Neuronal stem cell (in vitro differentiated cells): ENCODE measurements around the gene AZU1.
A peak's percentile ranks its signal among the peaks of the same experiment; 100 is the strongest.

Experiments used
- DNase-seq: peaks from one replicate; pipeline ENCODE4 v3.0.0-alpha.2; 2013; ENCODE audit warnings: low spot score
- H2AFZ ChIP-seq: one replicate; pipeline ENCODE4 v1.6.1; 2013; ENCODE audit warnings: mild to moderate bottlenecking, low read length, inconsistent platforms
- H2AK5ac ChIP-seq: 2 replicates; pipeline ENCODE4 v1.6.1; 2013; ENCODE audit warnings: low read depth, mild to moderate bottlenecking, inconsistent platforms, low read length, moderate library complexity, mixed read lengths
- H2BK120ac ChIP-seq: 2 replicates; pipeline ENCODE4 v1.6.1; 2013; ENCODE audit warnings: low read depth, mild to moderate bottlenecking, inconsistent platforms, low read length, moderate library complexity, mixed read lengths
- H2BK12ac ChIP-seq: one replicate; pipeline ENCODE4 v1.6.1; 2013; ENCODE audit warnings: low read length, inconsistent platforms
- H2BK15ac ChIP-seq: 2 replicates; pipeline ENCODE4 v1.6.1; 2013; ENCODE audit warnings: mild to moderate bottlenecking, low read length, inconsistent platforms, mixed read lengths
- H2BK5ac ChIP-seq: one replicate; pipeline ENCODE4 v1.6.1; 2013; ENCODE audit warnings: inconsistent platforms, mild to moderate bottlenecking, low read length, moderate library complexity
- H3K14ac ChIP-seq: one replicate; pipeline ENCODE4 v1.6.1; 2013; ENCODE audit warnings: low read length, inconsistent platforms
- H3K18ac ChIP-seq: 2 replicates; pipeline ENCODE4 v1.6.1; 2013; ENCODE audit warnings: low read length, inconsistent platforms
- H3K23ac ChIP-seq: 2 replicates; pipeline ENCODE4 v1.6.1; 2013; ENCODE audit warnings: low read depth, mild to moderate bottlenecking, mixed read lengths, low read length, inconsistent platforms; ENCODE audit not compliant: poor library complexity
- H3K27ac ChIP-seq: replicated peaks from 3 replicates; pipeline ENCODE4 v1.5.1; 2013; ENCODE audit warnings: low read length, inconsistent platforms
- H3K27me3 ChIP-seq, 3 experiments: 2 replicates each; pipeline ENCODE4 v1.6.1; 2013; ENCODE audit warnings: low read length in 3 of 3, mild to moderate bottlenecking in 2 of 3, inconsistent platforms in 1 of 3, low read depth in 1 of 3, mixed read lengths in 1 of 3, moderate library complexity in 1 of 3; ENCODE audit not compliant: control insufficient read depth in 3 of 3, insufficient read depth in 3 of 3
- H3K36me3 ChIP-seq, 2 donors: replicated peaks in 1 of 2; 2 replicates each; pipeline ENCODE4 v1.6.1; 2013; ENCODE audit warnings: low read length in 2 of 2; ENCODE audit not compliant: control insufficient read depth in 2 of 2, insufficient read depth in 2 of 2
- H3K4ac ChIP-seq: 2 replicates; pipeline ENCODE4 v1.6.1; 2013; ENCODE audit warnings: inconsistent platforms, mild to moderate bottlenecking, low read length, moderate library complexity
- H3K4me1 ChIP-seq, 2 donors: 1 replicate in 1 of 2; 2 replicates in 1 of 2; pipeline ENCODE4 v1.6.1; 2013; ENCODE audit warnings: low read length in 2 of 2, low read depth in 1 of 2; ENCODE audit not compliant: control insufficient read depth in 2 of 2, insufficient read depth in 1 of 2
- H3K4me2 ChIP-seq: one replicate; pipeline ENCODE4 v1.6.1; 2013; ENCODE audit warnings: mild to moderate bottlenecking, low read length, inconsistent platforms; ENCODE audit not compliant: insufficient read depth, poor library complexity, severe bottlenecking
- H3K4me3 ChIP-seq, 2 donors: 2 replicates each; pipeline ENCODE4 v1.5.1; 2013; ENCODE audit warnings: low read length in 2 of 2, mild to moderate bottlenecking in 2 of 2, inconsistent platforms in 1 of 2, moderate library complexity in 1 of 2
- H3K79me1 ChIP-seq: one replicate; pipeline ENCODE4 v1.6.1; 2013; ENCODE audit warnings: low read depth, mild to moderate bottlenecking, inconsistent platforms, low read length, moderate library complexity
- H3K9ac ChIP-seq: one replicate; pipeline ENCODE4 v1.6.1; 2013; ENCODE audit warnings: mild to moderate bottlenecking, low read depth, low read length, inconsistent platforms; ENCODE audit not compliant: poor library complexity
- H3K9me3 ChIP-seq, 2 donors: replicated peaks in 1 of 2; 2 replicates each; pipeline versions ENCODE3 to v1.6.1; 2013; ENCODE audit warnings: low read length in 2 of 2, mild to moderate bottlenecking in 2 of 2, inconsistent platforms in 1 of 2, low read depth in 1 of 2, mixed read lengths in 1 of 2, moderate library complexity in 1 of 2; ENCODE audit not compliant: control insufficient read depth in 2 of 2, insufficient read depth in 1 of 2
- H4K8ac ChIP-seq: one replicate; pipeline ENCODE4 v1.6.1; 2013; ENCODE audit warnings: low read depth, mild to moderate bottlenecking, inconsistent platforms, low read length, moderate library complexity
- H4K91ac ChIP-seq: one replicate; pipeline ENCODE4 v1.6.1; 2013; ENCODE audit warnings: low read length, low read depth, mild to moderate bottlenecking, inconsistent platforms; ENCODE audit not compliant: poor library complexity
- WGBS, 2 donors: extraction: QIAGEN DNeasy Blood & Tissue Kit; methylation state at CpG; one replicate each; pipeline ENCODE4 v1.1.7; 2013; ENCODE audit warnings: missing lambda C conversion rate in 2 of 2, mixed read lengths in 1 of 2; ENCODE audit not compliant: insufficient read length in 2 of 2, insufficient replicate concordance in 1 of 2; ENCODE audit errors: extremely low coverage in 2 of 2; 5-methylcytosine and 5-hydroxymethylcytosine counted together

Gene AZU1

DNA sequence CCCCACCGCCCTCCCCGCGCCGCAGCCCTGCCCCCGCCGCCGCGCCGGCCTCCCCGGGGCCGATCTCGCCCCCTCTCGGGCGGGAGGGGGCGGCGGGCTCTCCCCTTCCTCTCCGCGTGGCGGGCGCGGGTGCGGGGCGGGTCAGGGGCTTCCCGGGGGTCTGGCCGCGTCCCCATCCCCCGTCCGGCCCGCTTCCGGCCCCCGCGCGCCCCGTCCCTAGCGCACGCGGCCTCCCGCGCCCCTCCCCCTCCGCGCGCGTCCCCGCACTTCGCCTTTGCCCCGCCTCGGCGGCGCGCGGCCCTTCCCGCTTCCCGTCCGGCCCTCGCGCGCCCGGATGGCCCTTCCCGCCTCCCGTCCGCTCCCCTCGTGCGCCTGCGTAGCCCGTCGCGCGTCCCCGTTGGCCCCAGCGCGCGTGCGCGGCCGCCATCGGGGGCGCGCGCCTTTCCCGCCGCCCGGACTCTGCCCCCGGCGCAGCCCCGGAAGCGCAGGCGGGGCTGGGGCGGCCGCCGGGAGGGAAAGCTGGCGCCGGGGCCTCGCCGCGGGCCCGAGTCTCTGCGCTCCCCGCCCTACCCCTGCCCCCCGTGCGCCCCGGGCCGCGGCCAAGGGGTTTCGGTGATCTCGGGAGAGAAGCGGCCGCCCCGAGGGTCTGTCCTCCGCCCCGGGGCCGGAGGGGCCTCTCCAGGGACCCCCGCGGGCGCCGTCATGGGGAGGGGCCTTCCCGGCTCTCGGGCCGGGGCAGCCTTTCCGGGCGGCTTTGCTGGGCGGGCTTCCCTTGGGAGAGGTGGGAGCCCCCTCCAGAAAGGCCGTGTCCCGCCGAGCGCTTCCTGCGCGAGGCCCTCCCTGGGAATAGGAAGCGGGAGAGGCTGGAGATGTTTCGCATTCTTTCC is 29.9 kb upstream of the AZU1 start:
- Histone ChIP-seq H2BK120ac (no peak overlapping the region), H2BK5ac (peak overlapping the region; percentile 87), H2AFZ (peak overlapping the region; percentile 67), H3K14ac (peak overlapping the region; percentile 84), H3K4me3 (peak overlapping the region; percentile 89 to 98), H3K4me2 (peak overlapping the region; percentile 93), H2BK15ac (no peak overlapping the region), H2AK5ac (peak overlapping the region; percentile 83), H3K23ac (peak overlapping the region; percentile 99), H3K18ac (peak overlapping the region; percentile 95), H3K79me1 (peaks cover 11% of the 10 kb centered on the region), H3K27ac (peak overlapping the region; percentile 94), H2BK12ac (no peak overlapping the region), H3K27me3 (no peaks in the 10 kb centered on the region), H3K36me3 (peaks cover 21 to 46% of the 10 kb centered on the region in 2 donors), H3K4me1 (peaks cover 18 to 32% of the 10 kb centered on the region in 2 donors), H4K8ac (no peak overlapping the region), H3K4ac (no peak overlapping the region), H3K9me3 (no peaks in the 10 kb centered on the region), H3K9ac (peak overlapping the region; percentile 97), H4K91ac (no peak overlapping the region)
- no CpG with 5 or more reads among the region's 129 CpGs for WGBS, 2 donors
- peak; percentile 86 for DNase-seq

DNA sequence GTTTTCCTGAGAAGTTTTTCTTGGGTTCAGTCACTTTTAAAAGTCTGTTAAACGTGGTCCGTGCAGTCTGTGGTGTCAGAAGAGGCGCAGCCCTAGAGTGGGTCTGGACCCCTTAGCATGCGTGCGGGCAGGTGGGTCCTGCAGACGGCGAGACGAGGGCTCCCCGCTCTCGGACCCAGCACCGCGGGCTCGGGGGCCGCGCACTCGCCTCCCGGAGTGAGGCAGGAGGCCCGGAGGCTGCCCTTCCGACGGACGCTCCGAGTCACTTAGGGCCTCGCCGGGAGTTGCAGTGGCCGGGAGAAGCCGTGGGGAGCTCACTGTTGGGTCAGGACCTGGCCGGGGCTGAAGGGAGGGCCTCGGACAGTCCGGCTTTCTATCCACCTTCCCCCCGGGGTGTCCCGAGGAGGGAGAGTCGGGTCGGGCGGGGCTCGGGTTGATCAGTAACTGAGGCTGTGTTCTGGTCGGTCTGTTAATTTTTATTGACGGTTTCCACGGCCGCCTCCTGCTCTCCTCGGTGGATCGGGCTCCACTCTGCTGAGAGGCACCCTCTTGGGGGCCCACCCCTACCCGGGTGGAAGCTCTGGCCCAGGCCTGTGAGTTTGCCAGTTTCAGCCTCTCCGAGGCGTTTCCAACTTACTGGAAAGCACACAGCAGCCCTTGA is 29.1 kb upstream of the AZU1 start:
- Histone ChIP-seq H3K27ac (peak overlapping the region; percentile 43), H3K36me3 (peaks cover 28 to 54% of the 10 kb centered on the region in 2 donors), H2BK12ac (no peak overlapping the region), H3K23ac (peak overlapping the region; percentile 87), H3K4me1 (peaks cover 18 to 32% of the 10 kb centered on the region in 2 donors), H3K18ac (peak overlapping the region; percentile 74), H3K27me3 (no peaks in the 10 kb centered on the region), H4K8ac (no peak overlapping the region), H2AK5ac (peak overlapping the region; percentile 83), H4K91ac (no peak overlapping the region), H3K4ac (no peak overlapping the region), H3K4me2 (peak overlapping the region; percentile 93), H2BK5ac (peak overlapping the region; percentile 87), H3K9me3 (no peaks in the 10 kb centered on the region), H3K4me3 (peak overlapping the region; percentile 89 to 98), H3K14ac (peak overlapping the region; percentile 84), H2BK15ac (no peak overlapping the region), H3K9ac (peak overlapping the region; percentile 97), H2BK120ac (no peak overlapping the region), H3K79me1 (peaks cover 13% of the 10 kb centered on the region), H2AFZ (no peak overlapping the region)
- no peak for DNase-seq
- WGBS, 2 donors: no CpG with 5 or more reads among the region's 44 CpGs

DNA sequence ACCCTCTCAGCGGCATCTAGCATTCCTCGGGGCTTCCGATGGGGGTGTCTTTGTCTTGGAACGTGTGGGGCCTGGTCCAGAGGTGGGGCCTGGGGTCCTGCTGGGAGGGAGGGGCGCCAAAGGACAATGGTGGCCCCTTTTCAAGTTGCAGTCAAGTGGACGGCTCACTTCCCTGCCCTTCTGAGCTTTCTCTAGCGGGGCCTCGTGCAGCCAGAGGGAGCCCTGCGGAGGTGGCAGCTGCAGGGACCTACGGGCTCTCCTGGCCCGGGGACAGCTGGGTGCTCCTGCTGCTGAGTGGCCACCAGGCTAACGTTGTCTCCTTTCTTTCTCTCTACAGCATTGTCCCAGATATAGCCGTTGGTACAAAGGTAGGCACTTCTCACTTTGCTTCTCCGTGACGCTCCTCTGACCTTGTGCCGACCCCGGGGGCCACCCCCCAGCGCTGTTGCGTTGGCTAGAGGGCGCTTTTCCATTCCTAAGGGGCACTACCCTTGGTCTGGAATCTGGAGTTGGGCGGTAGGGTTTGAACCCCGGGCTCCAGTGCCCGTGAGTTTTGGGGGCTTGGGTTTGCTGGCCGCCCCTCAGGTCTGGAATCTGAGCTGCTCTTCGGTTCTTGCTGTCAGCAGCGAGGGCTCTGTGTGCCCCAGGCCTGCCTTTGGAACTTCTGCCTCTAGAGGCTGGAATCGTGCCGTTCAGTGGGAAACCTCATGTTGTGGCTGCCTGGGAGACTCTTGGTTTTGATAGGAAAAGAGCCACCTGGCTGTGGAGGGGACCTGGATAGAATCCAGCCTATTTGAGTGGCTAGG is 28.4 kb upstream of the AZU1 start:
- H3K27ac ChIP-seq: no peak overlapping the region
- peak overlapping the region; percentile 75 for H3K14ac ChIP-seq
- no peak overlapping the region for H4K91ac ChIP-seq
- WGBS, 2 donors: no CpG with 5 or more reads among the region's 28 CpGs
- peak overlapping the region; percentile 87 for H2BK5ac ChIP-seq
- H3K9me3 ChIP-seq: no peaks in the 10 kb centered on the region
- H2AK5ac ChIP-seq: peak overlapping the region; percentile 92
- H3K9ac ChIP-seq: peak overlapping the region; percentile 2
- no peaks in the 10 kb centered on the region for H3K27me3 ChIP-seq
- no peak overlapping the region for H3K4ac ChIP-seq
- no peak overlapping the region for H2AFZ ChIP-seq
- peak overlapping the region; percentile 89 to 98 for H3K4me3 ChIP-seq
- DNase-seq: peak; percentile 58
- H2BK12ac ChIP-seq: no peak overlapping the region
- H2BK120ac ChIP-seq: no peak overlapping the region
- H3K18ac ChIP-seq: no peak overlapping the region
- no peak overlapping the region for H4K8ac ChIP-seq
- H3K36me3 ChIP-seq: peaks cover 35 to 61% of the 10 kb centered on the region in 2 donors
- H3K23ac ChIP-seq: peak overlapping the region; percentile 85
- H3K4me1 ChIP-seq: peaks cover 18 to 32% of the 10 kb centered on the region in 2 donors
- peak overlapping the region; percentile 93 for H3K4me2 ChIP-seq
- H3K79me1 ChIP-seq: peaks cover 17% of the 10 kb centered on the region
- no peak overlapping the region for H2BK15ac ChIP-seq
